Ovary (tissue), 9 donors: ENCODE results near the gene CACNB4. TPM values are rescaled to one million over a fixed set of nuclear protein-coding genes. Genes with fewer than 3 reads are reported as not detected.

ENCODE experiments used
- DNase-seq, 5 donors: peaks; one replicate each; pipeline ENCODE4 v3.0.0-alpha.2; 2019 to 2020
- H3K27ac ChIP-seq, 2 donors: fragments of 200-600 bp; one replicate each; pipeline versions ENCODE4 v1.5.1 to v1.8.0; 2019 to 2022
- H3K27me3 ChIP-seq: fragments of 200-600 bp; one replicate; pipeline ENCODE4 v1.8.0; 2022
- H3K36me3 ChIP-seq: fragments of 200-600 bp; sonication (generic); one replicate; pipeline ENCODE4 v1.5.1; 2019
- H3K4me1 ChIP-seq: one replicate; pipeline ENCODE4 v1.8.1; 2013; ENCODE audit warnings: mild to moderate bottlenecking, moderate library complexity; ENCODE audit not compliant: insufficient read depth
- H3K4me3 ChIP-seq: fragments of 200-600 bp; sonication (generic); one replicate; pipeline ENCODE4 v1.5.1; 2017
- H3K9me3 ChIP-seq, 2 donors: fragments of 200-600 bp in 1 of 2; sonication (generic) in 1 of 2; one replicate each; pipeline versions ENCODE4 v1.5.1 to v1.8.1; 2013 to 2019; ENCODE audit warnings: mild to moderate bottlenecking in 1 of 2, moderate library complexity in 1 of 2
- EP300 ChIP-seq: sonication (generic); formaldehyde crosslinking; IDR thresholded peaks from one replicate; pipeline ENCODE4 v1.6.1; 2017; ENCODE audit warnings: antibody characterized with exemption
- POLR2A ChIP-seq: fragments of 450-650 bp; IDR thresholded peaks from one replicate; pipeline ENCODE4 v1.6.1; 2017; ENCODE audit warnings: antibody characterized with exemption, mild to moderate bottlenecking, moderate library complexity
- WGBS, 3 donors: extraction: QIAGEN DNeasy Blood & Tissue Kit in 1 of 3; methylation state at CpG; one replicate each; pipeline versions ENCODE4 v1.1.5 to v1.1.7; 2013 to 2017; 5-methylcytosine and 5-hydroxymethylcytosine counted together
- intact Hi-C, 4 donors: fragments of 100-400 bp; cut with DNase I; formaldehyde crosslinking; loops; one replicate each; pipeline versions ENCODE4 v1.11.0 to v1.15.1; 2022 to 2023
- polyA plus RNA-seq, 2 donors: library from polyadenylated mRNA; stranded (reverse); fragments of 200-250 nt in 1 of 2; fragments of 350-450 nt in 1 of 2; fragmentation: Illumina TruSeq in 1 of 2; extraction: RNeasy Lipid Tissue Mini Kit (QIAGEN cat#74804) in 1 of 2; gene quantifications; one replicate each; pipeline ENCODE4 v1.2.3, GENCODE V29; 2013 to 2014
- total RNA-seq, 7 donors: library from RNA; depleted of rRNA in 2 of 7; stranded (reverse); fragments of >200 nt in 2 of 7; fragmentation: NEBNext Ultra II Directional in 3 of 7; extraction: Animal tissue kit (Norgen Biotek cat#: 25700) in 3 of 7; gene quantifications; one replicate each; pipeline versions ENCODE4 v1.1.0 to v1.2.4, GENCODE V29; 2016 to 2023
- TF ChIP-seq, protein P1 (sequence below), 3 donors: fragments of 450-650 bp in 2 of 3; fragments of 200-600 bp in 1 of 3; IDR thresholded peaks; one replicate each; pipeline versions ENCODE4 v1.5.1 to v1.8.0; 2016 to 2022; ENCODE audit warnings: antibody characterized with exemption in 3 of 3, mild to moderate bottlenecking in 1 of 3
- donor health status: DM: no; HTN: no; CAD: no; lungs with moderate emphysema.
- donor health status: DM: no; HTN: no; CAD: no.
- donor health status: Bipolar disorder and iron deficiency.
- donor health status: DM: yes; HTN: yes; CAD: no.
- donor health status: DM: no; HTN: no; CAD: no.
- donor health status: DM: yes; HTN: yes; CAD: no.

CACNB4 gene
- total and polyA plus RNA-seq, 9 donors, result 0.23 to 1.9 (median 1.0) TPM

DNA sequence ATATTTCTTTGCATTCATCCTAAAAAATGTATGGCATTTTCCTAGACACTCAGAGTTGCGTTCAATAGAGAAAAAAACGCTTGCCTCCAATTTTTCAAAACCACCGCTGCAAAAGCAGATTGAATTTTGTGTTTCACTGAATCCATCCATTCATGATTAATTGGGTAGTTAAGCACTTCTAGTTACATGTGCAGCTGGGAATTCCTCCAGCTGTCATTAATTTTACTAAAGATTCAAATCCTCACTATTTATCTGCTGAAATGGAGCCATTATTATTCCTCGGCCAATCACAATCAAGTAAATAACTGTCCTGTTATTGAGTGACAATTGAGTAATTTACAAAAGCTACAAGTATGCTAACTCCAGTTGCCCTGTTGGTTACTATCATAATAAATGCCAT, 194.8 kb downstream of the CACNB4 start:
- Histone ChIP-seq H3K9me3 (no peaks in the 10 kb centered on the region), H3K27ac (no peak overlapping the region), H3K4me3 (no peak overlapping the region), H3K4me1 (no peaks in the 10 kb centered on the region), H3K27me3 (no peaks in the 10 kb centered on the region), H3K36me3 (no peaks in the 10 kb centered on the region)
- intact Hi-C loops, result no loop called here
- 68 to 82% (median 76%) methylated on average over 4 of the region's 4 CpGs for WGBS, 3 donors
- TF ChIP-seq, protein P1, sequence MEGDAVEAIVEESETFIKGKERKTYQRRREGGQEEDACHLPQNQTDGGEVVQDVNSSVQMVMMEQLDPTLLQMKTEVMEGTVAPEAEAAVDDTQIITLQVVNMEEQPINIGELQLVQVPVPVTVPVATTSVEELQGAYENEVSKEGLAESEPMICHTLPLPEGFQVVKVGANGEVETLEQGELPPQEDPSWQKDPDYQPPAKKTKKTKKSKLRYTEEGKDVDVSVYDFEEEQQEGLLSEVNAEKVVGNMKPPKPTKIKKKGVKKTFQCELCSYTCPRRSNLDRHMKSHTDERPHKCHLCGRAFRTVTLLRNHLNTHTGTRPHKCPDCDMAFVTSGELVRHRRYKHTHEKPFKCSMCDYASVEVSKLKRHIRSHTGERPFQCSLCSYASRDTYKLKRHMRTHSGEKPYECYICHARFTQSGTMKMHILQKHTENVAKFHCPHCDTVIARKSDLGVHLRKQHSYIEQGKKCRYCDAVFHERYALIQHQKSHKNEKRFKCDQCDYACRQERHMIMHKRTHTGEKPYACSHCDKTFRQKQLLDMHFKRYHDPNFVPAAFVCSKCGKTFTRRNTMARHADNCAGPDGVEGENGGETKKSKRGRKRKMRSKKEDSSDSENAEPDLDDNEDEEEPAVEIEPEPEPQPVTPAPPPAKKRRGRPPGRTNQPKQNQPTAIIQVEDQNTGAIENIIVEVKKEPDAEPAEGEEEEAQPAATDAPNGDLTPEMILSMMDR (IDR thresholded peaks at IDR 0.05), result no peak
- no peak for DNase-seq

DNA sequence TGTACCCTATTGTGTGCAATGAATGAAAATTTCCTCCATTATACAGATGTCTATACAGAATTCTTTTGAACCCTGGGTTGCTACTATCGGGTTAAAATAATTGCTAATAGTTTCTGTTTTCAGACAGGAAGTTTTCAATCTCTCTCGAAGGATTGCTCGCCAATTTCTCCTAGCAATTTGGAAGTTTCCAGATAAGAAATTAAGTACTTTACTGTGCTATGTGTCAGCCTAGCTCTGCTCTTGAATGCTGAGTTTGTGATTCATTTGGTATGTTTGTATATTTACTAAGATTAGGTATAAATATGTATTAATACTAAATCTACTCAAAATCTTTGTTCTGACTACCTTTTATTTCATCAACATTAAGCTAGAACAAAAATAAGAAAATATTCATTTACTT, 196.0 kb downstream of the CACNB4 start:
- Histone ChIP-seq H3K4me3 (no peak overlapping the region), H3K27ac (no peak overlapping the region), H3K9me3 (no peaks in the 10 kb centered on the region), H3K4me1 (no peaks in the 10 kb centered on the region), H3K27me3 (no peaks in the 10 kb centered on the region), H3K36me3 (no peaks in the 10 kb centered on the region)
- intact Hi-C loops, result no loop called here
- WGBS, 3 donors, result 7 to 16% (median 13%) methylated on average over 3 of the region's 3 CpGs
- no peak for TF ChIP-seq EP300
- no peak for TF ChIP-seq POLR2A
- TF ChIP-seq, protein P1 (IDR thresholded peaks at IDR 0.05), result no peak
- DNase-seq, result no peak

DNA sequence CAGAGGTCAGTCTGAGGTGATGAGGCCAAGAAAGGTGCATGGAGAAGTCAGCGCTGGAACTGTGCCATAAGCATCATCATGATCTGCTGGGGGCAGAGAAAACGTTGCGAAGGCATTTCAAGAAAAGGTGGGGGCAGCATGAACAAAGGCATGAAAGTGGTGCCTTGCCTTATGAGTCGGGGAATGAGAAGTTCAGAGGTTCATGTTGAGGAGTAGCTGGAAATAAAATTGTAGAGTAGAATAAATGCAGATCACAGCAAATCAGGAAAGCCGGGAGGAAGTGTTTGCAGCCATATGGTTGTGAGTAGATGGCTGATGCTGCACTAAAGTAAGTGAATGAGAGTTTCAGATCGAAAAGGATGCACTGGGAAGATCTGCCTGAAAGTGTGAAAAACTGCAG, 198.5 kb downstream of the CACNB4 start:
- Histone ChIP-seq H3K9me3 (no peaks in the 10 kb centered on the region), H3K27ac (no peak overlapping the region), H3K4me1 (no peaks in the 10 kb centered on the region), H3K4me3 (no peak overlapping the region), H3K36me3 (no peaks in the 10 kb centered on the region), H3K27me3 (no peaks in the 10 kb centered on the region)
- WGBS, 3 donors, result 64 to 74% (median 67%) methylated on average over 6 of the region's 6 CpGs
- no peak for DNase-seq
- intact Hi-C loops, result no loop called here
- TF ChIP-seq, protein P1 (IDR thresholded peaks at IDR 0.05), result no peak
- no peak for TF ChIP-seq EP300
- no peak for TF ChIP-seq POLR2A

DNA sequence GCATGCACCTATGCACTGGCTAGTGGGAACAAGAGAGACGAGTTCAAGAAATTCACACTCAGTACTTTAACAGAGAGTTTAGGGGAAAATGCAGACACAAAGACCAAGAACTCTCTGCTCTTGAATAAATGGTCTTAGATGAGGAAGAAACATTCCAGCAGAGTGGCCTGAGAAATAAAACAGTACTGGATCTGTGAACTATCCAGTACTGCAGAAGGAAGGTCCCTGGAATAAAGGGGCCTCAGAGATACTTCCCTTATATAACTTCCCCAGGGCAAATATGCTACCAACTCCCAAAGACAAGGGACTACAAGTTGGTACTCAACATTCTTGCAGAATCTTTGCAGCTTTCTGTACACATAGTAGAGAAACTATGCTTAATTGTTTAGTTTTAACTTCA, 199.7 kb downstream of the CACNB4 start:
- TF ChIP-seq, protein P1 (IDR thresholded peaks at IDR 0.05), result no peak
- no peak for TF ChIP-seq POLR2A
- no peak for TF ChIP-seq EP300
- intact Hi-C loops, result no loop called here
- Histone ChIP-seq H3K27ac (no peak overlapping the region), H3K27me3 (no peaks in the 10 kb centered on the region), H3K9me3 (peaks cover 0 to 3% of the 10 kb centered on the region in 2 donors), H3K36me3 (no peaks in the 10 kb centered on the region), H3K4me1 (no peaks in the 10 kb centered on the region), H3K4me3 (no peak overlapping the region)
- DNase-seq, result no peak
- 80 to 94% (median 85%) methylated on average over 1 of the region's 1 CpG for WGBS, 3 donors
